Neural progenitor cell (in vitro differentiated cells): Measurements from ENCODE around the gene HYI. TPM values are rescaled to one million over a fixed set of nuclear protein-coding genes. Genes with fewer than 3 reads are reported as not detected.

Source experiments
- DNase-seq: peaks from one replicate; pipeline ENCODE4 v3.0.0-alpha.2; 2016; ENCODE audit warnings: low spot score
- H2AFZ ChIP-seq: fragments of 200-600 bp; sonication (generic); replicated peaks from 2 replicates; pipeline ENCODE4 v1.6.1; 2016; ENCODE audit warnings: antibody characterized with exemption
- H3F3A ChIP-seq: fragments of 200-600 bp; sonication (generic); 2 replicates; pipeline ENCODE4 v1.6.1; 2016; ENCODE audit warnings: antibody characterized with exemption, low read depth
- H3K27ac ChIP-seq: fragments of 200-600 bp; sonication (generic); 2 replicates; pipeline ENCODE4 v1.5.1; 2016; ENCODE audit warnings: mild to moderate bottlenecking
- H3K27me3 ChIP-seq: fragments of 200-600 bp; sonication (generic); 2 replicates; pipeline ENCODE4 v1.6.1; 2016; ENCODE audit warnings: mild to moderate bottlenecking, moderate library complexity
- H3K36me3 ChIP-seq: fragments of 200-600 bp; sonication (generic); 2 replicates; pipeline ENCODE4 v1.5.1; 2016
- H3K4me1 ChIP-seq: fragments of 200-600 bp; sonication (generic); 2 replicates; pipeline ENCODE4 v1.6.1; 2016; ENCODE audit warnings: mixed run types
- H3K4me2 ChIP-seq: fragments of 200-600 bp; sonication (generic); 2 replicates; pipeline ENCODE4 v1.6.1; 2016
- H3K4me3 ChIP-seq: fragments of 200-600 bp; sonication (generic); 2 replicates; pipeline ENCODE4 v1.5.1; 2016
- H3K79me2 ChIP-seq: fragments of 200-600 bp; sonication (generic); 2 replicates; pipeline ENCODE4 v1.6.1; 2016; ENCODE audit warnings: low read depth
- H3K9ac ChIP-seq: fragments of 200-600 bp; sonication (generic); 2 replicates; pipeline ENCODE4 v1.6.1; 2016
- H3K9me3 ChIP-seq: fragments of 200-600 bp; sonication (generic); 2 replicates; pipeline ENCODE4 v1.5.1; 2016; ENCODE audit warnings: low read depth
- H4K20me1 ChIP-seq: fragments of 200-600 bp; sonication (generic); 2 replicates; pipeline ENCODE4 v1.6.1; 2016; ENCODE audit warnings: low read depth
- H3K27ac Mint-ChIP-seq: 3 replicates; pipeline ENCODE4 v1.8.0; 2021; ENCODE audit warnings: mixed read lengths
- H3K27me3 Mint-ChIP-seq: 2 replicates; pipeline ENCODE4 v1.8.0; 2022; ENCODE audit warnings: low read depth, mild to moderate bottlenecking, inconsistent platforms, moderate library complexity, mixed read lengths; ENCODE audit not compliant: insufficient read depth
- H3K36me3 Mint-ChIP-seq: 3 replicates; pipeline ENCODE4 v1.8.0; 2021; ENCODE audit warnings: mixed read lengths
- H3K4me1 Mint-ChIP-seq: 3 replicates; pipeline ENCODE4 v1.8.0; 2021; ENCODE audit warnings: mixed read lengths
- H3K4me3 Mint-ChIP-seq: 3 replicates; pipeline ENCODE4 v1.8.0; 2021; ENCODE audit warnings: mild to moderate bottlenecking, moderate library complexity, mixed read lengths
- H3K9me3 Mint-ChIP-seq: 3 replicates; pipeline ENCODE4 v1.8.0; 2020; ENCODE audit warnings: mixed read lengths
- EZH2 ChIP-seq: fragments of 200-600 bp; sonication (generic); IDR thresholded peaks from 2 replicates; pipeline ENCODE4 v1.6.1; 2017; ENCODE audit warnings: antibody characterized with exemption, mild to moderate bottlenecking, moderate library complexity
- EZH2phosphoT487 ChIP-seq: fragments of 200-600 bp; sonication (generic); IDR thresholded peaks from 2 replicates; pipeline ENCODE4 v1.6.1; 2017; ENCODE audit warnings: antibody characterized with exemption
- total RNA-seq: library from RNA; depleted of rRNA; stranded (reverse); fragments of >200 nt; gene quantifications from 2 replicates; pipeline ENCODE4 v1.2.3, GENCODE V29; 2015; ENCODE audit warnings: low replicate concordance
- TF ChIP-seq, protein P1 (sequence below): fragments of 200-600 bp; sonication (generic); IDR thresholded peaks from 2 replicates; pipeline ENCODE4 v1.5.1; 2017; ENCODE audit warnings: antibody characterized with exemption, mild to moderate bottlenecking

Gene HYI
- total RNA-seq, 1 donor from 2014 or later: 10.3 TPM

DNA sequence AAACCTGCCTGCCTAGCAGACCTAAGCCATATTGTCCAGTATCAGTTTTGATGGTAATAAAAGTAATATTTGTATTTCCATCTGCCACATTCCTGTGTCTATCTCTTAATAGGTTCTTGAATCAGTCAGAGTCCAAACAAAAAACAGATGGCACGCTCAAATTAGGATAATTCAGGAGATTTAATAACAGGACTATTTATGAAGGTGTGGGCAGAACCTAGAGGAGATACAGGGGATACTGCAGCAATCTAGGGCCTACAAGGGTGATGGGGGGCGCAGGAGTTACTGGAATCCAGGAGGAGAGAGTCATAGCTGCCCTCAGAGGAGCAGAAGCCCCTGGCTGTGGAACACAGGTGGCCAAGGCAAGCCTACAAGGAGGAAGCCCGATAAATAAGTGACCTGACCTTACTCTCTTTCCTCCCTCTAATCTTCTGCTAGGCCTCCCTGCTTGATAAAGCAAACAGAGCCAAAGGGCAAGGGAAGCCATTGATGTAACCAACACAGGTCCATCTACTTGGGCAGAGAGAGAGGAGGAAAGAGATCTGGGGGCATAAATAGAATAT is 11.9 kb upstream of the HYI start:
- Histone ChIP-seq H2AFZ (no peak overlapping the region), H3K27ac (no peak overlapping the region), H3K36me3 (no peaks in the 10 kb centered on the region), H3K4me3 (no peak overlapping the region), H3K9me3 (no peaks in the 10 kb centered on the region), H3K4me2 (no peak overlapping the region), H3K27me3 (no peaks in the 10 kb centered on the region), H4K20me1 (no peaks in the 10 kb centered on the region), H3K79me2 (no peaks in the 10 kb centered on the region), H3F3A (no peaks in the 10 kb centered on the region), H3K9ac (no peak overlapping the region), H3K4me1 (no peaks in the 10 kb centered on the region)
- H3K27ac Mint-ChIP-seq: no peak overlapping the region
- H3K4me3 Mint-ChIP-seq: no peak overlapping the region
- H3K36me3 Mint-ChIP-seq: no peaks in the 10 kb centered on the region
- H3K9me3 Mint-ChIP-seq: peaks cover 4% of the 10 kb centered on the region
- DNase-seq: no peak
- peaks cover 4% of the 10 kb centered on the region for H3K4me1 Mint-ChIP-seq
- peaks cover 3% of the 10 kb centered on the region for H3K27me3 Mint-ChIP-seq
- TF ChIP-seq EZH2phosphoT487 (no peak), EZH2 (no peak)
- TF ChIP-seq, protein P1, sequence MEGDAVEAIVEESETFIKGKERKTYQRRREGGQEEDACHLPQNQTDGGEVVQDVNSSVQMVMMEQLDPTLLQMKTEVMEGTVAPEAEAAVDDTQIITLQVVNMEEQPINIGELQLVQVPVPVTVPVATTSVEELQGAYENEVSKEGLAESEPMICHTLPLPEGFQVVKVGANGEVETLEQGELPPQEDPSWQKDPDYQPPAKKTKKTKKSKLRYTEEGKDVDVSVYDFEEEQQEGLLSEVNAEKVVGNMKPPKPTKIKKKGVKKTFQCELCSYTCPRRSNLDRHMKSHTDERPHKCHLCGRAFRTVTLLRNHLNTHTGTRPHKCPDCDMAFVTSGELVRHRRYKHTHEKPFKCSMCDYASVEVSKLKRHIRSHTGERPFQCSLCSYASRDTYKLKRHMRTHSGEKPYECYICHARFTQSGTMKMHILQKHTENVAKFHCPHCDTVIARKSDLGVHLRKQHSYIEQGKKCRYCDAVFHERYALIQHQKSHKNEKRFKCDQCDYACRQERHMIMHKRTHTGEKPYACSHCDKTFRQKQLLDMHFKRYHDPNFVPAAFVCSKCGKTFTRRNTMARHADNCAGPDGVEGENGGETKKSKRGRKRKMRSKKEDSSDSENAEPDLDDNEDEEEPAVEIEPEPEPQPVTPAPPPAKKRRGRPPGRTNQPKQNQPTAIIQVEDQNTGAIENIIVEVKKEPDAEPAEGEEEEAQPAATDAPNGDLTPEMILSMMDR: no peak

DNA sequence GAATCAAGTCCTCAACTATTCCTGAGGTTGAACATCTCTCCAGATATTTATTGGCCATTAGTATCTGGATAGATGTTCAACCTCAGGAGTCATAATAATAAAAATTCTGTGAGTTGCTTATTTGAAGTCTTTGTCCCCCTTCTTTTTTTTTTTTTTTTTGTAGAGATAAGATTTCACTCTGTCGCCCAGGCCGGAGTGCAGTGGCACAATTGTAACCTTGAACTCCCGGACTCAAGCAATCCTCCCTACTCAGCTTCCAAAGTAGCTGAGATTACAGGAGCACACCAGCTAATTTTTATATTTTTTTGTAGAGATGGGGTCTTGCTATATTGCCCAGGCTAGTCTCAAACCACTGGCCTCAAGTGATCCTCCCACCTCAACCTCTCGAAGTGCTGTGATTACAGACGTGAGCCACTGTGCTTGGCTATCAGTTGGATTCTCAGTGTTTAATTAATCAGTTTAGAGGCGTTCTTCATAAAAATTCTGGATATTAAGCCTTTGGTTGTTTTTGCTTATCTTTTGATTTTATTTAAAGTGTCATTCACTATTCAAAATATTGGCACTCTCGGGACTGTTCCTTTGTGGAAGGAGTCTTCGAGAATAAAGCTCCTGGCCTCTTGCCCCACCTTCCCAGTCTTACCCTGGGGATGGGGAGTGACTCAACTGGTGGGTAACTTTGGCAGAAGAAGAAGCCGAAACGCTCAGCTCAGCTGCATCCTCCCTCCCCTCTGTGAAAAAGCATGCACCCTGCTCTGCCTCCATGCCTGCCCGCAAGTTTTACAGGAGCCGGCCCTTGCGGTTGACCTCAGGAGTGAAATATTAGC is 11.2 kb upstream of the HYI start:
- Mint-ChIP-seq H3K4me3 (no peak overlapping the region), H3K27me3 (peaks cover 3% of the 10 kb centered on the region), H3K36me3 (no peaks in the 10 kb centered on the region), H3K9me3 (peaks cover 4% of the 10 kb centered on the region), H3K4me1 (peaks cover 4% of the 10 kb centered on the region), H3K27ac (no peak overlapping the region)
- no peaks in the 10 kb centered on the region for H3K27me3 ChIP-seq
- no peaks in the 10 kb centered on the region for H3K79me2 ChIP-seq
- no peaks in the 10 kb centered on the region for H3K4me1 ChIP-seq
- no peaks in the 10 kb centered on the region for H3K36me3 ChIP-seq
- no peaks in the 10 kb centered on the region for H3F3A ChIP-seq
- no peak overlapping the region for H3K4me3 ChIP-seq
- TF ChIP-seq, protein P1: no peak
- TF ChIP-seq EZH2 (no peak), EZH2phosphoT487 (no peak)
- no peaks in the 10 kb centered on the region for H3K9me3 ChIP-seq
- no peaks in the 10 kb centered on the region for H4K20me1 ChIP-seq
- no peak overlapping the region for H3K9ac ChIP-seq
- H3K27ac ChIP-seq: no peak overlapping the region
- H3K4me2 ChIP-seq: no peak overlapping the region
- H2AFZ ChIP-seq: no peak overlapping the region
- no peak for DNase-seq

DNA sequence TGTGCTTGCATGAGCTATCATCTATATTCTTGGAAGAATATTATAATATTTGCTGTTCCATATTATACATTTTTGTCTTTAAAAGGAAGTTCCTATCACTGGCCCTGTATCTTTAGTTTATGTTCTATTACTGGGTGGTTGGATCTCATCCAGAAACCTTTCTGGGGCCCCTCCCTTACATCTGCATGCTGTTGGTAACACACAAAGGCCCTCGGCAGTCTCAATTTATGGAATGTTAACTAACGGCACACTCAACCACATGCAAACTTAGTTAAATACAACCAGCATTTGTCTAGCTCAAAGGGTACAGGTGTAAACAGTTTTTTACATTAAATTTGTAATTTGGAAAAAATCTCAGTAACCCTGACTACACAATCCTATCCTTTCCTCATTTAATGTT is 9.7 kb upstream of the HYI start:
- no peak overlapping the region for H3K4me3 Mint-ChIP-seq

More for the DNA sequence above, 9.7 kb upstream of the HYI start:
- Histone ChIP-seq H3K9ac (no peak overlapping the region), H3K79me2 (no peaks in the 10 kb centered on the region), H3K4me1 (no peaks in the 10 kb centered on the region), H3K27me3 (no peaks in the 10 kb centered on the region), H3K4me3 (no peak overlapping the region), H3K36me3 (no peaks in the 10 kb centered on the region), H2AFZ (no peak overlapping the region), H4K20me1 (no peaks in the 10 kb centered on the region), H3K27ac (no peak overlapping the region), H3F3A (no peaks in the 10 kb centered on the region), H3K9me3 (no peaks in the 10 kb centered on the region), H3K4me2 (no peak overlapping the region)
- Mint-ChIP-seq H3K36me3 (no peaks in the 10 kb centered on the region), H3K4me1 (peaks cover 4% of the 10 kb centered on the region), H3K27ac (no peak overlapping the region), H3K9me3 (peaks cover 4% of the 10 kb centered on the region), H3K27me3 (peaks cover 5% of the 10 kb centered on the region)
- no peak for TF ChIP-seq EZH2phosphoT487
- TF ChIP-seq EZH2: no peak
- TF ChIP-seq, protein P1: no peak
- DNase-seq: no peak
